GM12801 (cell line): Measurements from ENCODE around the gene TRPC1.

Source experiments
- TF ChIP-seq, protein P1 (sequence below): IDR thresholded peaks from one replicate; pipeline ENCODE4 v1.5.1; 2011; ENCODE audit warnings: control low read depth; ENCODE audit not compliant: insufficient read length; ENCODE audit errors: extremely low read depth

The TRPC1 gene

GRCh38 chr3:142817356-142817755 lies 93.5 kb downstream of the TRPC1 start:
- TF ChIP-seq, protein P1, sequence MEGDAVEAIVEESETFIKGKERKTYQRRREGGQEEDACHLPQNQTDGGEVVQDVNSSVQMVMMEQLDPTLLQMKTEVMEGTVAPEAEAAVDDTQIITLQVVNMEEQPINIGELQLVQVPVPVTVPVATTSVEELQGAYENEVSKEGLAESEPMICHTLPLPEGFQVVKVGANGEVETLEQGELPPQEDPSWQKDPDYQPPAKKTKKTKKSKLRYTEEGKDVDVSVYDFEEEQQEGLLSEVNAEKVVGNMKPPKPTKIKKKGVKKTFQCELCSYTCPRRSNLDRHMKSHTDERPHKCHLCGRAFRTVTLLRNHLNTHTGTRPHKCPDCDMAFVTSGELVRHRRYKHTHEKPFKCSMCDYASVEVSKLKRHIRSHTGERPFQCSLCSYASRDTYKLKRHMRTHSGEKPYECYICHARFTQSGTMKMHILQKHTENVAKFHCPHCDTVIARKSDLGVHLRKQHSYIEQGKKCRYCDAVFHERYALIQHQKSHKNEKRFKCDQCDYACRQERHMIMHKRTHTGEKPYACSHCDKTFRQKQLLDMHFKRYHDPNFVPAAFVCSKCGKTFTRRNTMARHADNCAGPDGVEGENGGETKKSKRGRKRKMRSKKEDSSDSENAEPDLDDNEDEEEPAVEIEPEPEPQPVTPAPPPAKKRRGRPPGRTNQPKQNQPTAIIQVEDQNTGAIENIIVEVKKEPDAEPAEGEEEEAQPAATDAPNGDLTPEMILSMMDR: no peak

GRCh38 chr3:142817897-142818296 lies 94.1 kb downstream of the TRPC1 start:
- TF ChIP-seq, protein P1: no peak

GRCh38 chr3:142818651-142819050 lies 94.8 kb downstream of the TRPC1 start:
- TF ChIP-seq, protein P1: no peak

GRCh38 chr3:142819179-142819578 lies 95.3 kb downstream of the TRPC1 start:
- TF ChIP-seq, protein P1: no peak

DNA sequence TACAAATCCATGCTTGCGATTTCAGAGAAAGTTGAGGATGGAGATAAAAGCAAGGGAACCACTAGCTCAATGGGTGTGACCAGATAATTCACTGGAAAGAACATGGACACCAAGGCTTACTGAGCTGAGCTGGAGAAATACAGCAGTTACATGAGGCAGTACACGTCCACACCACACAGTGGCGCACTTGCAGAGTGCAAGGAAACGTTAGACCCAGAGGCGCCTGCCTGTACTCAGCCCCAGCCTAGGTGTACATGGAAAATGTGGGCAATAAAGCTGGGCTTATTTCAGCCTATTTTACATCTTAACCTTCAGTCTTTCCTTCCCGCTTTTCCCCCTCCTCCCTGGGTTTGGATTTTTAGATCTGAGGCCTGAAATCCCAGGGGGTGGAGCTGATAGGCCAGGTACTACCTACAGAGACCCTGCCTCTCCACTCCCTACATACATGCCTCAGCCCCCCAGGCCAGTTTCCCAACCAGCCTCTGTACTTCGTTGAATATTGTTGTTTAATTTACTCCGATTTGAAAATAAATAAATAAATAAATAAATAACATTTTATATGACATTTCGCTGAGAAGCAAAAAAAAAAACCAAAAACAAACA lies 105.0 kb downstream of the TRPC1 start:
- TF ChIP-seq, protein P1: peak; percentile 67

DNA sequence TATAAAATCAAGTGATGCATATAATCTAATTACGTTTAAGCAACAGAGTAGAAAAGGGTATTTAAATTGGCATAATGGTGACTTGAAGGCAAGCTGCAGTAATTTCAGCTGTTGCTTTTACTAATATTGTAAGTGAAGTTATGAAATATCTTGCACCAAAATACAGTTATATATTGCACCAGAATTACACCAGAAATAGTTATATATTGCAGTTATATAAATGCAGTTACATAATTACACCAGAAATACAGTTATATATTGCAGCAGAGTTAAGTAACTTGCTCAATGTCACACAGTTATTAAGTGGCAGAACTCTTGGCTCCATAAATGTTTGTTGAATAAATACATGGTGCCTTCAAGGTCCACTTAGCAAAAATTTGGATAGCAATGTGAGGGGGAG lies 113.7 kb downstream of the TRPC1 start:
- TF ChIP-seq, protein P1: no peak

GRCh38 chr3:142839831-142840230 lies 116.0 kb downstream of the TRPC1 start:
- TF ChIP-seq, protein P1: no peak
